NOMO-1 (cell line): ENCODE data around the gene NUMA1.

Experiments
- DNase-seq, 2 experiments: peaks; one replicate each; lab custom pipeline; 2025; ENCODE audit not compliant: unreplicated experiment in 2 of 2; lab: John Stamatoyannopoulos, UW

The NUMA1 gene, protein sequence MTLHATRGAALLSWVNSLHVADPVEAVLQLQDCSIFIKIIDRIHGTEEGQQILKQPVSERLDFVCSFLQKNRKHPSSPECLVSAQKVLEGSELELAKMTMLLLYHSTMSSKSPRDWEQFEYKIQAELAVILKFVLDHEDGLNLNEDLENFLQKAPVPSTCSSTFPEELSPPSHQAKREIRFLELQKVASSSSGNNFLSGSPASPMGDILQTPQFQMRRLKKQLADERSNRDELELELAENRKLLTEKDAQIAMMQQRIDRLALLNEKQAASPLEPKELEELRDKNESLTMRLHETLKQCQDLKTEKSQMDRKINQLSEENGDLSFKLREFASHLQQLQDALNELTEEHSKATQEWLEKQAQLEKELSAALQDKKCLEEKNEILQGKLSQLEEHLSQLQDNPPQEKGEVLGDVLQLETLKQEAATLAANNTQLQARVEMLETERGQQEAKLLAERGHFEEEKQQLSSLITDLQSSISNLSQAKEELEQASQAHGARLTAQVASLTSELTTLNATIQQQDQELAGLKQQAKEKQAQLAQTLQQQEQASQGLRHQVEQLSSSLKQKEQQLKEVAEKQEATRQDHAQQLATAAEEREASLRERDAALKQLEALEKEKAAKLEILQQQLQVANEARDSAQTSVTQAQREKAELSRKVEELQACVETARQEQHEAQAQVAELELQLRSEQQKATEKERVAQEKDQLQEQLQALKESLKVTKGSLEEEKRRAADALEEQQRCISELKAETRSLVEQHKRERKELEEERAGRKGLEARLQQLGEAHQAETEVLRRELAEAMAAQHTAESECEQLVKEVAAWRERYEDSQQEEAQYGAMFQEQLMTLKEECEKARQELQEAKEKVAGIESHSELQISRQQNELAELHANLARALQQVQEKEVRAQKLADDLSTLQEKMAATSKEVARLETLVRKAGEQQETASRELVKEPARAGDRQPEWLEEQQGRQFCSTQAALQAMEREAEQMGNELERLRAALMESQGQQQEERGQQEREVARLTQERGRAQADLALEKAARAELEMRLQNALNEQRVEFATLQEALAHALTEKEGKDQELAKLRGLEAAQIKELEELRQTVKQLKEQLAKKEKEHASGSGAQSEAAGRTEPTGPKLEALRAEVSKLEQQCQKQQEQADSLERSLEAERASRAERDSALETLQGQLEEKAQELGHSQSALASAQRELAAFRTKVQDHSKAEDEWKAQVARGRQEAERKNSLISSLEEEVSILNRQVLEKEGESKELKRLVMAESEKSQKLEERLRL (N-terminal part only)

GRCh38 chr11:72080326-72081183 lies at the start of gene NUMA1, which contains the start of gene LRRC51:
Gene NUMA1 (minus strand): TSS chr11:72080542. CDS start chr11:72035943, 44,599 bp downstream.
Gene LRRC51 (plus strand): TSS chr11:72080850. CDS start chr11:72089084, 8,234 bp downstream.
- DNase-seq = peak; percentile 100

DNA sequence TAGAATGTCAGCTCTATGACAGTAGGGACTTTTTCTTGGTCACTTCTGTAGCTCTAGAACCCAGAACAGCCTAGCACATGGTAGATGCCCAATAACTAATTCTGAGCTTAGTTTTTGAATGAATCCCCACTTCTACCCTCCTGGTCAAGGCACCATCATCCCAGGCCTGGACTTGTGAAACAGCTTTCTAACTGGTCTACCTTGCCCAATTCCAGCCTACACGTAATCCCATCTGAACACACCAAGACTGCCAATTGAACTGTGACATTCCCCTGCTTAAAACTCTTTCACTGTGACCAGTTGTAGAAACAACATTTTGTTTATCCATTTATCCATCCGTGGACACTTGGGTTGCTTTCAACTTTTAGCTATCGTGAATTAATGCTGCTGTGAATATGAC lies 49.0 kb upstream of the NUMA1 start:
- DNase-seq = no peak

GRCh38 chr11:72127923-72128322 lies 47.6 kb upstream of the NUMA1 start:
- no peak for DNase-seq

GRCh38 chr11:72125956-72126355 lies 45.6 kb upstream of the NUMA1 start:
- DNase-seq = no peak

DNA sequence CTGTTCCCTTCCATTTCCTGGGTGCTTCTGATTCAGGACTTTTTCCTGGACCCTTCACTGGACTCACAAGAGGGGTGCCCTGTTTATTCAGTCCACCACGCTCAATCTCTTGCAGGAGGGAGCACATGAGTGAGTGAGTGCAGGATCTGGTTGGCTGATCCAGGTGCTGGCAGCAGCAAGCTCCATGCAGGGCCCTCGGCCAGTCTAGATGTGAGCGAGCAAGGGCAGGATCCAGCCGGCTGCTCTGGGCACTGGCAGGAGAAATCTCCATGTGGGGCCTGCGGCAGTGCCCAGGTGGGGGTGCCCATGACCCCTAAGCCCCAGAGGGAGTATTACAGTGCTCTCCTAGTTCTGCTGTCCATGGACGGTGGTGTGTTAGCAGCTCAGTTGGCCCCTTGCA lies 43.7 kb upstream of the NUMA1 start:
- no peak for DNase-seq

DNA sequence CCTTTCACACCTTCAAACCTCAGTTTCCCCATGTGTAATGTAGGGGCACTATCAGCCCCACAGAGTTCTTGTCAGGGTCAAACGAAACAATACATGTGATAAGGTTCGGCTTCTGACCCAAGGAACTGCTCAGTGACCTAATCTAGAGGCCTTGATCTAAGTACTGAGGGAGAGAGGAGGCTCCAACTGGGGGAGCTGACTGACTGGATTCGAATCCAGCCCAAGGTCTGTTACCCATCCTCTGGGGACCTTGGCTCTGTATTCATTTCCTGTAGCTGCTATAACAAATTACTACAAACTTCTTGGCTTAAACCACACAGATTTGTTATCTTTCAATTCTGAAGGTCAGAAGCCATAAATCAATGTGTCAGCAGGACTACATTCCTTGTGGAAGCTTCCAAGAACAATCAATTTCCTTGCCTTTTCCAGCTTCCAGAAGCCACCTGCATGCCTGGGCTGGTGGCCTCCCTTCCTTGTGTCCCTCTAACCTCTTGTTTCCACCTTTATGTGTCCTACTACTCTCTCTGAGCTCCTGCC lies 42.8 kb upstream of the NUMA1 start:
- no peak for DNase-seq

DNA sequence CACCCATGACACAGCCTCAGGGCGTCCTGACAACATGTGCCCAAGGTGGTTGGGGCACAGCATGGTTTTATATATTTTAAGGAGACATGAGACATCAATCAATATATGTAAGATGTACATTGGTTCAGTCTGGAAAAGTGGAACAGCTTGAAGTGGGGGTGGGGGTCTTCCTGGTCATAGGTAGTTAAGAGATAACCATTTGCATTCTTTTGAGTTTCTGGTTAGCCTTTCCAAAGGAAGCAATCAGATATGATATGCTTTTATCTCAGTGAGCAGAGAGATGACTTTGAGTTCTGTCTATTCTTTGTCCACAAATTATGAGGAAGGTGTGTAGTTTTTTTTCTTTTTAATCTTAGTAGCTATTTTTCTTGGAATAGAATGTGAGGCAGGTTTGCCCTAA lies 42.3 kb upstream of the NUMA1 start:
- no peak for DNase-seq

DNA sequence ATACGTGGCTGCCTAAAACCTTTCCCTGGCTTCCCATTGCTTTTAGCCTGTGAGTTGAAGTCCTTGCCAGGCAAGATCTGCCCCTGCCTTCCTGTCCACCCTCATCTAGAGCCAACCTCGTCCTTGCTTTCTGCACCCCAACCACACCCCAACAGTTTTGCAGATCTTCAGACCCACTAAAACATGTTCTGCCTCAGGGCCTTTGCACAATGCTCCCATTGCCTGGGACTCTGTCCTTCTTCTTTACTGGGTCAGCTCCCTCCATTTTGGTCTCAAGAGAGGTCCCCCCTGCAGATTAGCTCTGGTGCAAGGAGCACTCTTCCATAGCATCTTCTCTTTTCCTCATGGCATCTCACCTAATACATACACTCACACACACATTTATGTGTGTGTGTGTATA lies 40.6 kb upstream of the NUMA1 start:
- no peak for DNase-seq

DNA sequence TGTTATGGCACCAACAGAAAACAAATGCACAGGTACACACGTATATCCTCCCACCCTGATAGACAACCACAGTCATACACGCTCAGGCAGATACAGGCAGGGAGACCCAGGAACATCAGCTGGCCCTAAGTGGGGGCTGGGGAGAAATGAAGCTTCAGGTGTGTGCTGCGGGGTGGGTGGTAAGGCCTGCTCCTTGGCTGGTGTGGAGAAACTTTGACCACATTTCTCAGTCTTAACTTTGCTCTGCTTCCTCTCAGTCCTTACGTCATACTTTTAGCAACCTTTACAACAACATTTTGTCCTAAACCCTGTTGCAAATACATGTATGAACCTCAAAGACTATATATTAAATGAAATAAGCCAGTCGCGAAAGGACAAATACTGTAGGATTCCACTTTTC lies 38.9 kb upstream of the NUMA1 start:
- peak; percentile 24 to 59 for DNase-seq

GRCh38 chr11:72116019-72116755 lies 35.8 kb upstream of the NUMA1 start:
- DNase-seq = no peak

DNA sequence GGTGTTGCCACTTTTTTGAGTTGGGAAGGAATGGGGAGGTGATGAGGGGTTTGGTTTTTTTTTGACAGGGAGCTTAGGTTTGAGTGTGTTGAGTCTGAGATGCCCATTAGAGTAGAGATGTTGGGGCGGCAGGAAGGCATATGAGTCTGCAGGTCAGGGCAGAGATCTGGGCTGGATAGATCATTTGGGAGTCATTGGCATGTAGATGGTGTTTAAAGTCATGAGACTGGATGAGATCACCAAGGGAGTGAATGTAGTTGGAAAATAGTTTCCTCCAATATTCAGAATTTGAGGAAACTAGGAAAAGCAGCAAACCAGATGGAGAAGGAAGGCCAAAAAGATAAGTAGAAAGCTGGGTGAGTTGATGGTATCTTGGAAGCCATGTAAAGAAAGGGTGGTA lies 34.2 kb upstream of the NUMA1 start:
- no peak for DNase-seq

DNA sequence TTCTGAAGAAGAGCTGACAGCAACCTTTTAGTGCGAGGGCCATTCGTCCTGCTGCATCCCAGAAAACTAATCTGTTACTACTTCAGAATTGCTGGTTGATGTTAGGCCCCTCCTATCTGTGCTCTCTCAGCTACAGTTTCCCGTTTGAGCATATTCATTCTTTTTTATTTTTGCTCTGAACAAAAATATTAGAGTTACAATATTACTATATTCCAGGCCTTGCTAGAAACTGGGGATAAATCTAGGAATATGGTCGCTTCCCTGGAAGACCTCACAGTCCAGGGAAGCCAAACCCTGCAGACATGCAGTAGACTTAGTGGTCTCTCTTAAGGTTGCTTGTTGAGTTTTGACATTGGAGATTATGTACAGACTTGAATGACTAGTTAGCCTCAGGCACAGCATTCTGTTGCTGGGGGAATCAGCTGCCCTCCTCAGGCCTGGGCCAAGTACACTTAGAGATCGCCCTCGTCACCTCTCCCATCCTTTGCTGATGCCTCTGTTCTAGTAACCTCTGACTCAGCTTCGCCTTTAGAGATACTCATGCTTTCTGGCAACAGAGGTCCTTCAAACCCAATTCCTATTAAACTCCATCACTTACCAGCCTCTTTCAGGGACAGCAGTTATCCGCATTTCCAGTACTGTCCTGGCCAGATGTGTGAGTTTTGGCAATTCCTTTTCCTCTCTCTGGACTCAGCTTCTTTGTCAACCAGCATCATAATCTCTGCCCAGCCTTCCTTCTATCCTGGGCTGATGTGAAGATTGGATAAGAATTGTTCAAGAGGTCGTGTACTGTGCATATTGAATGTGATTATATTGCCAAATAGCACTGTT lies 32.9 kb upstream of the NUMA1 start:
- no peak for DNase-seq

- DNase-seq = peak; percentile 99
Observed at GRCh38 chr11:72112143-72112977, 32.0 kb upstream of the NUMA1 start, which contains the start of gene ANAPC15. Gene ANAPC15 (minus strand): TSS chr11:72112695. CDS start chr11:72111276, 1,419 bp downstream.

DNA sequence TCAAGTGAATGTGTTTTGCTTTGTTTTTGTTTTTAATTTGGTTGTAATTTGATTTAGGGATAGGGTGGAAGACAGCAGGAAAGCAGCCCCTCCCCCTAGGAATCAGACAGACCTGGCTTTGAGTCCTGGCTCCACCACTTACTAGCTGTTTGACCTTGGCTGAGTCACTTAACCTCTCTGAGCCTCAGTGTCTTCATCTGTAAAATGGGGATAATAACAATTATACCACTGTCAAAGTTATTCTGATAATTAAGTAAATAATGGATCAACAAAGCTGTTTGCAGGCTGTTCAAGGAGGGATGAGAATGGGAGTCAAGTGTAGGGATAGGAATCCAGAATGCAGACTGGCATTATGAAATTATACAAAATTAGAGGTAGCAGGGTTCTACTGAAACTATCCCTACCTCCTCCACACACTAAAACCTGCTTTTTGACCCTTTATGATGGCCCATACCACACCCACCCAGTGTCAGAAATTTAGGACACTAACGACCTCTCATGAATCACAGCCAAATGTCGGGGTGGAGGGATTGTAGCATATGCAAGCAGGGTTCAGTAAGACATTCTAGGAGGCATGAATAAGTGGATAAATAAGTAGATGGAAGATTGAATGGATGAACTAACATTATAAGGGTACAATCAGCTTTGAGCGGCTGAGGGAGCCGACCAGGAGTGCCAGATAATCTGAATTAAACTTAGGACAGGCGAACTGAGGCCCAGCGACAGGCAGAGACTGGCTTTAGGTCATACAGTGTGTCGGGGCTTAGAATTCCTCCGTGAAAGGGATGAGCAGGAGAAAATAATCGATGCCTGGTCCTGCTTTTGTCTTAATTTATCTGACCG lies 31.2 kb upstream of the NUMA1 start:
- DNase-seq = no peak

- DNase-seq = no peak
Observed at GRCh38 chr11:72105888-72106287, 25.5 kb upstream of the NUMA1 start, which contains the start of gene TOMT. Gene TOMT (plus strand): TSS chr11:72105924. CDS start chr11:72105952, 28 bp downstream.

GRCh38 chr11:72103754-72104167 lies 23.4 kb upstream of the NUMA1 start:
- no peak for DNase-seq
